Thyroid gland (tissue), 4 donors: Measurements from ENCODE around the gene TOR1A.

Source experiments
- CTCF ChIP-seq, 6 experiments: fragments of 200-600 bp in 3 of 6; fragments of 450-650 bp in 3 of 6; sonication (generic) in 3 of 6; IDR thresholded peaks; one replicate each; pipeline ENCODE4 v1.5.1; 2016 to 2019; ENCODE audit warnings: antibody characterized with exemption in 6 of 6, mild to moderate bottlenecking in 2 of 6, inconsistent platforms in 1 of 6, moderate library complexity in 1 of 6
- POLR2A ChIP-seq, 2 donors: fragments of 450-650 bp; IDR thresholded peaks; one replicate each; pipeline ENCODE4 v1.6.1; 2017; ENCODE audit warnings: antibody characterized with exemption in 2 of 2, mild to moderate bottlenecking in 2 of 2, moderate library complexity in 1 of 2

GRCh38 chr9:129812385-129812784 lies 11.6 kb downstream of the TOR1A start:
- TF ChIP-seq CTCF (IDR thresholded peaks at IDR 0.05) (no peak), POLR2A (IDR thresholded peaks at IDR 0.05) (no peak)
